Measurements from ENCODE around the gene BCAN.
"Not testable (repeated sequence)": the region's sequence is repeated elsewhere in the genome, so short reads cannot be mapped to it uniquely, and the experiment has no call there.

The BCAN gene

GRCh38 chr1:156641761-156642264 lies at the start of gene BCAN:
TSS of gene BCAN (plus strand) at chr1:156642117. CDS start at chr1:156646055, 3,938 bp downstream.
- peak; percentile 64 for DNase-seq

GRCh38 chr1:156592158-156592909 lies 49.6 kb upstream of the BCAN start:
- no peak for DNase-seq

GRCh38 chr1:156592910-156593660 lies 48.8 kb upstream of the BCAN start:
- DNase-seq: no peak

GRCh38 chr1:156593661-156593989 lies 48.3 kb upstream of the BCAN start:
- no peak for DNase-seq

- no peak for DNase-seq
These were observed 47.7 kb upstream of the BCAN start for GRCh38 chr1:156594190-156594589.

GRCh38 chr1:156595016-156595415 lies 46.9 kb upstream of the BCAN start:
- no peak for DNase-seq

- no peak for DNase-seq
These were observed 45.5 kb upstream of the BCAN start for GRCh38 chr1:156596426-156596825.

- no peak for DNase-seq
These were observed 43.8 kb upstream of the BCAN start for GRCh38 chr1:156598125-156598524.

GRCh38 chr1:156598731-156599432 lies 43.0 kb upstream of the BCAN start:
- DNase-seq: no peak

GRCh38 chr1:156599811-156600210 lies 42.1 kb upstream of the BCAN start:
- no peak for DNase-seq

GRCh38 chr1:156600733-156601121 lies 41.2 kb upstream of the BCAN start:
- no peak for DNase-seq

GRCh38 chr1:156601122-156601830 lies 40.6 kb upstream of the BCAN start, which contains the start of gene GPATCH4:
TSS of gene GPATCH4 (minus strand) at chr1:156601479.
- peak; percentile 91 for DNase-seq

- no peak for DNase-seq
These were observed 40.0 kb upstream of the BCAN start for GRCh38 chr1:156601892-156602291.

GRCh38 chr1:156602557-156602993 lies 39.3 kb upstream of the BCAN start:
- DNase-seq: no peak

- DNase-seq: not testable (repeated sequence)
These were observed 34.6 kb upstream of the BCAN start for GRCh38 chr1:156607344-156607743.

GRCh38 chr1:156608036-156608674 lies 33.8 kb upstream of the BCAN start:
- DNase-seq: peak; percentile 65

GRCh38 chr1:156608981-156609380 lies 32.9 kb upstream of the BCAN start:
- DNase-seq: no peak

- DNase-seq: not testable (repeated sequence)
These were observed 31.8 kb upstream of the BCAN start for GRCh38 chr1:156610072-156610471.

- DNase-seq: no peak
These were observed 29.3 kb upstream of the BCAN start for GRCh38 chr1:156612666-156613065.

GRCh38 chr1:156615946-156616345 lies 26.0 kb upstream of the BCAN start:
- no peak for DNase-seq

- DNase-seq: no peak
These were observed 25.5 kb upstream of the BCAN start for GRCh38 chr1:156616463-156616862.
